HEK293 (cell line): ENCODE data around the gene LRP6.

Source experiments
- CTCF ChIA-PET: fragments of 350-600 bp; formaldehyde crosslinking; extraction: SDS; loops from one replicate; lab custom pipeline; 2021; ENCODE audit warnings: antibody characterized with exemption; lab: Yijun Ruan, JAX
- POLR2A ChIA-PET: fragments of 300-600 bp; formaldehyde crosslinking; extraction: SDS; loops from one replicate; lab custom pipeline; 2020; ENCODE audit warnings: antibody characterized with exemption, inconsistent platforms; lab: Yijun Ruan, JAX
- H3K27ac ChIP-seq: fragments of 200-500 bp; sonication (Bioruptor generic); 2 replicates; pipeline ENCODE4 v1.5.1; 2014; ENCODE audit warnings: low read depth, low read length, control low read depth, inconsistent platforms; ENCODE audit errors: extremely low read depth
- H3K36me3 ChIP-seq, 2 experiments: fragments of 200-500 bp in 1 of 2; sonication (Bioruptor generic) in 1 of 2; 1 replicate in 1 of 2; 2 replicates in 1 of 2; pipeline ENCODE4 v1.5.1; 2014 to 2017; ENCODE audit warnings: inconsistent platforms in 2 of 2, low read length in 2 of 2; ENCODE audit not compliant: control insufficient read depth in 2 of 2, insufficient read depth in 1 of 2
- H3K4me1 ChIP-seq: fragments of 200-500 bp; sonication (Bioruptor generic); 2 replicates; pipeline ENCODE4 v1.5.1; 2014; ENCODE audit warnings: mild to moderate bottlenecking, low read length, inconsistent platforms; ENCODE audit not compliant: control insufficient read depth, insufficient read depth
- H3K4me3 ChIP-seq: 2 replicates; pipeline ENCODE4 v1.5.1; 2011; ENCODE audit warnings: low read depth, mild to moderate bottlenecking, control low read depth, low read length, moderate library complexity
- H3K9me3 ChIP-seq: fragments of 200-500 bp; sonication (Bioruptor generic); 2 replicates; pipeline ENCODE4 v1.5.1; 2014; ENCODE audit warnings: low read depth, low read length, inconsistent platforms; ENCODE audit not compliant: control insufficient read depth, insufficient read depth
- HIC1 ChIP-seq: fragments of 450-650 bp; formaldehyde crosslinking; IDR thresholded peaks from 2 replicates; pipeline ENCODE4 v1.5.1; 2016; ENCODE audit warnings: missing biosample characterization, missing genetic modification characterization
- PRDM6 ChIP-seq: fragments of 450-650 bp; formaldehyde crosslinking; IDR thresholded peaks from 2 replicates; pipeline ENCODE4 v1.5.1; 2017; ENCODE audit warnings: missing biosample characterization, missing genetic modification characterization
- REST ChIP-seq: fragments of 450-650 bp; formaldehyde crosslinking; IDR thresholded peaks from 2 replicates; pipeline ENCODE4 v1.5.1; 2016; ENCODE audit warnings: missing biosample characterization, missing genetic modification characterization
- ZBTB11 ChIP-seq: fragments of 450-650 bp; formaldehyde crosslinking; conservative IDR thresholded peaks from 2 replicates; pipeline ENCODE4 v1.5.1; 2016; ENCODE audit warnings: low read depth, missing biosample characterization, missing genetic modification characterization
- ZNF112 ChIP-seq: fragments of 450-650 bp; formaldehyde crosslinking; IDR thresholded peaks from 2 replicates; pipeline ENCODE4 v1.5.0; 2017; ENCODE audit warnings: missing biosample characterization, missing genetic modification characterization
- ZNF132 ChIP-seq: fragments of 450-650 bp; formaldehyde crosslinking; IDR thresholded peaks from 2 replicates; pipeline ENCODE4 v1.5.1; 2017; ENCODE audit warnings: missing biosample characterization, missing genetic modification characterization, borderline replicate concordance
- ZNF133 ChIP-seq: fragments of 450-650 bp; formaldehyde crosslinking; IDR thresholded peaks from 2 replicates; pipeline ENCODE4 v1.5.1; 2016; ENCODE audit warnings: missing biosample characterization, missing genetic modification characterization
- ZNF148 ChIP-seq: fragments of 450-650 bp; formaldehyde crosslinking; IDR thresholded peaks from 2 replicates; pipeline ENCODE4 v1.5.0; 2017; ENCODE audit warnings: missing biosample characterization, missing genetic modification characterization, borderline replicate concordance
- ZNF155 ChIP-seq: fragments of 450-650 bp; formaldehyde crosslinking; IDR thresholded peaks from 2 replicates; pipeline ENCODE4 v1.5.1; 2016; ENCODE audit warnings: missing biosample characterization, missing genetic modification characterization
- ZNF16 ChIP-seq: fragments of 450-650 bp; formaldehyde crosslinking; IDR thresholded peaks from 2 replicates; pipeline ENCODE4 v1.5.1; 2016; ENCODE audit warnings: low read depth, missing biosample characterization, missing genetic modification characterization
- ZNF292 ChIP-seq: fragments of 450-650 bp; formaldehyde crosslinking; IDR thresholded peaks from 2 replicates; pipeline ENCODE4 v1.5.1; 2016; ENCODE audit warnings: low read depth, missing biosample characterization, missing genetic modification characterization, borderline replicate concordance
- ZNF324 ChIP-seq: fragments of 450-650 bp; formaldehyde crosslinking; IDR thresholded peaks from 2 replicates; pipeline ENCODE4 v1.5.1; 2016; ENCODE audit warnings: missing biosample characterization, missing genetic modification characterization
- ZNF335 ChIP-seq: fragments of 450-650 bp; formaldehyde crosslinking; conservative IDR thresholded peaks from 2 replicates; pipeline ENCODE4 v1.5.1; 2016; ENCODE audit warnings: missing biosample characterization, missing genetic modification characterization
- ZNF350 ChIP-seq: fragments of 450-650 bp; formaldehyde crosslinking; IDR thresholded peaks from 2 replicates; pipeline ENCODE4 v1.5.0; 2017; ENCODE audit warnings: missing biosample characterization, mild to moderate bottlenecking, missing genetic modification characterization
- ZNF501 ChIP-seq: fragments of 450-650 bp; formaldehyde crosslinking; IDR thresholded peaks from 2 replicates; pipeline ENCODE4 v1.5.1; 2016; ENCODE audit warnings: missing biosample characterization, missing genetic modification characterization
- ZNF560 ChIP-seq: fragments of 450-650 bp; formaldehyde crosslinking; IDR thresholded peaks from 2 replicates; pipeline ENCODE4 v1.5.1; 2017; ENCODE audit warnings: missing biosample characterization, missing genetic modification characterization, borderline replicate concordance
- ZNF777 ChIP-seq: fragments of 450-650 bp; formaldehyde crosslinking; IDR thresholded peaks from 2 replicates; pipeline ENCODE4 v1.5.1; 2017; ENCODE audit warnings: missing biosample characterization, missing genetic modification characterization, borderline replicate concordance

Gene LRP6

GRCh38 chr12:12107678-12108077 lies 159.2 kb downstream of the LRP6 start:
- Histone ChIP-seq H3K27ac (no peak overlapping the region), H3K4me3 (no peak overlapping the region), H3K9me3 (no peaks in the 10 kb centered on the region), H3K4me1 (no peaks in the 10 kb centered on the region), H3K36me3 (no peaks in the 10 kb centered on the region; a peak in 1 of 3 replicates)
- TF ChIP-seq ZNF292 (tag by site-specific recombination), result no peak
- no peak for TF ChIP-seq HIC1 (tag by site-specific recombination)
- TF ChIP-seq ZNF560 (tag by site-specific recombination), result no peak
- TF ChIP-seq ZNF112 (tag by site-specific recombination), result no peak
- no peak for TF ChIP-seq ZNF148 (tag by site-specific recombination)
- no peak for TF ChIP-seq ZBTB11 (tag by site-specific recombination)
- TF ChIP-seq ZNF324 (tag by site-specific recombination), result no peak
- no peak for TF ChIP-seq REST (tag by site-specific recombination)
- no peak for TF ChIP-seq ZNF777 (tag by site-specific recombination)
- TF ChIP-seq ZNF350 (tag by site-specific recombination), result no peak
- no peak for TF ChIP-seq PRDM6 (tag by site-specific recombination)
- TF ChIP-seq ZNF133 (tag by site-specific recombination), result no peak
- TF ChIP-seq ZNF155 (tag by site-specific recombination), result no peak
- no peak for TF ChIP-seq ZNF501
- no peak for TF ChIP-seq ZNF132 (tag by site-specific recombination)
- no peak for TF ChIP-seq ZNF16 (tag by site-specific recombination)
- no peak for TF ChIP-seq ZNF335 (tag by site-specific recombination)
- POLR2A ChIA-PET, result no interaction called here
- CTCF ChIA-PET, result interaction anchor here (1.1 kb wide), 1 partner anchor 221 kb away, joined by 3 read pairs; no protein-coding TSS in a partner anchor
